ENCODE results near the gene GALM. TPM values are rescaled to one million over a fixed set of nuclear protein-coding genes. Genes with fewer than 3 reads are reported as not detected.

The GALM gene
- total and polyA plus RNA-seq, 2 of the 13 experiments (the other 11 are each of a cell fraction or from before 2014, with no cell fraction given): 65.5 to 90.0 TPM

DNA sequence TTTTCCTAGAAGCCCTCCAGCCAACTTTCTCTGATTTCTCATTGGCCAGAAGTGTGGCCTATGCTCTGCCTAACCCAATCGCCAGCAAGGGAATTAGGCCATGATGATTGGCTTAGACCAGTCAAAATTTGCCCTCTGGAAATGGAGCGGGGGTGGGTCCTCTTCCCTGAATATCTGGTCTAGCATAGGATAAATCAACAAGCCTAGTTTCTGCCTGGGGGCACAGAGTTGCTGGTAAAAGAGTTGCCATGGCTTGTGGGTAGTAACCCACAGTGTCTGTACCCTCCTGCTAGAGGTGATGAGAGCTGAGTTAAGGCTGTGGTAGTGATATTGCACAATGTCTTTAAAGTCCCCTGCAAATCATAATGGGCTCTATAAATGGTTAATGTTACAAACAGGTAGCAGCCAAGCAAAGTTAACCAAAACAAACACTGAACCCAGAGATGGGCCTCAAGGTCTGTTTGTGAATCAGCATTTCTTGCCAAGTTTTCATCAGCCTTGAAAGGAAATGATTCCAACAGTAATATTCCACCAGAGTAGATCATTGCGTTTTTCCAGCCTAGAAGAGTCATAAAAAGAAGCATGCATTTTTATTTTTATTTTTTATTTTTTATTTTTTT is 19.3 kb downstream of the GALM start (continued):
- TF ChIP-seq CTCF (CRISPR knock-in tag; IDR thresholded peaks at IDR 0.05): no peak
- no peak for TF ChIP-seq PREB (CRISPR knock-in tag; IDR thresholded peaks at IDR 0.05)
- TF ChIP-seq SRSF4 (IDR thresholded peaks at IDR 0.05; ENCODE audit: low read depth, low read length, poor library complexity, severe bottlenecking): no peak
- TF ChIP-seq SP1 (IDR thresholded peaks at IDR 0.05): no peak
- TF ChIP-seq SP1 (CRISPR knock-in tag; IDR thresholded peaks at IDR 0.05): no peak
- TF ChIP-seq, protein P1, sequence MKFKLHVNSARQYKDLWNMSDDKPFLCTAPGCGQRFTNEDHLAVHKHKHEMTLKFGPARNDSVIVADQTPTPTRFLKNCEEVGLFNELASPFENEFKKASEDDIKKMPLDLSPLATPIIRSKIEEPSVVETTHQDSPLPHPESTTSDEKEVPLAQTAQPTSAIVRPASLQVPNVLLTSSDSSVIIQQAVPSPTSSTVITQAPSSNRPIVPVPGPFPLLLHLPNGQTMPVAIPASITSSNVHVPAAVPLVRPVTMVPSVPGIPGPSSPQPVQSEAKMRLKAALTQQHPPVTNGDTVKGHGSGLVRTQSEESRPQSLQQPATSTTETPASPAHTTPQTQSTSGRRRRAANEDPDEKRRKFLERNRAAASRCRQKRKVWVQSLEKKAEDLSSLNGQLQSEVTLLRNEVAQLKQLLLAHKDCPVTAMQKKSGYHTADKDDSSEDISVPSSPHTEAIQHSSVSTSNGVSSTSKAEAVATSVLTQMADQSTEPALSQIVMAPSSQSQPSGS (CRISPR knock-in tag; IDR thresholded peaks at IDR 0.05): 0 out of 2 replicates have a peak, but pooled peaks have one; percentile 29
- TF ChIP-seq, protein P2, sequence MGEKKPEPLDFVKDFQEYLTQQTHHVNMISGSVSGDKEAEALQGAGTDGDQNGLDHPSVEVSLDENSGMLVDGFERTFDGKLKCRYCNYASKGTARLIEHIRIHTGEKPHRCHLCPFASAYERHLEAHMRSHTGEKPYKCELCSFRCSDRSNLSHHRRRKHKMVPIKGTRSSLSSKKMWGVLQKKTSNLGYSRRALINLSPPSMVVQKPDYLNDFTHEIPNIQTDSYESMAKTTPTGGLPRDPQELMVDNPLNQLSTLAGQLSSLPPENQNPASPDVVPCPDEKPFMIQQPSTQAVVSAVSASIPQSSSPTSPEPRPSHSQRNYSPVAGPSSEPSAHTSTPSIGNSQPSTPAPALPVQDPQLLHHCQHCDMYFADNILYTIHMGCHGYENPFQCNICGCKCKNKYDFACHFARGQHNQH (CRISPR knock-in tag; IDR thresholded peaks at IDR 0.05): 0 out of 2 replicates have a peak, but pooled peaks have one; percentile 36
- no peak for TF ChIP-seq ZNF317 (CRISPR knock-in tag; IDR thresholded peaks at IDR 0.05)
- no peak for TF ChIP-seq ZSCAN9 (CRISPR knock-in tag; IDR thresholded peaks at IDR 0.05; ENCODE audit: borderline replicate concordance)
- TF ChIP-seq NCOA2 (CRISPR knock-in tag; IDR thresholded peaks at IDR 0.05): peak; percentile 84
- peak; percentile 52 for TF ChIP-seq SMC3 (IDR thresholded peaks at IDR 0.05; ENCODE audit: low read length)
- no peak for TF ChIP-seq ZNF280B (CRISPR knock-in tag; IDR thresholded peaks at IDR 0.05; ENCODE audit: borderline replicate concordance)
- no peak for TF ChIP-seq GTF3A (CRISPR knock-in tag; conservative IDR thresholded peaks at IDR 0.05)
- TF ChIP-seq SOX13 (IDR thresholded peaks at IDR 0.05): peak; percentile 73; the same call in 1 of the 2 replicates
- peak in 1 of 2 experiments; percentile 76; a peak in 2 of 4 replicates for TF ChIP-seq SOX13 (CRISPR knock-in tag; conservative IDR thresholded peaks at IDR 0.05 in 1 of 2, IDR thresholded peaks at IDR 0.05 in 1 of 2)
- TF ChIP-seq, protein P3, sequence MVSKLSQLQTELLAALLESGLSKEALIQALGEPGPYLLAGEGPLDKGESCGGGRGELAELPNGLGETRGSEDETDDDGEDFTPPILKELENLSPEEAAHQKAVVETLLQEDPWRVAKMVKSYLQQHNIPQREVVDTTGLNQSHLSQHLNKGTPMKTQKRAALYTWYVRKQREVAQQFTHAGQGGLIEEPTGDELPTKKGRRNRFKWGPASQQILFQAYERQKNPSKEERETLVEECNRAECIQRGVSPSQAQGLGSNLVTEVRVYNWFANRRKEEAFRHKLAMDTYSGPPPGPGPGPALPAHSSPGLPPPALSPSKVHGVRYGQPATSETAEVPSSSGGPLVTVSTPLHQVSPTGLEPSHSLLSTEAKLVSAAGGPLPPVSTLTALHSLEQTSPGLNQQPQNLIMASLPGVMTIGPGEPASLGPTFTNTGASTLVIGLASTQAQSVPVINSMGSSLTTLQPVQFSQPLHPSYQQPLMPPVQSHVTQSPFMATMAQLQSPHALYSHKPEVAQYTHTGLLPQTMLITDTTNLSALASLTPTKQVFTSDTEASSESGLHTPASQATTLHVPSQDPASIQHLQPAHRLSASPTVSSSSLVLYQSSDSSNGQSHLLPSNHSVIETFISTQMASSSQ (IDR thresholded peaks at IDR 0.05; ENCODE audit: low read depth): peak; percentile 64
- TF ChIP-seq, protein P3 (CRISPR knock-in tag; IDR thresholded peaks at IDR 0.05; ENCODE audit: borderline replicate concordance): peak; percentile 73; the same call in 1 of the 2 replicates
- no peak for TF ChIP-seq CC2D1A (CRISPR knock-in tag; IDR thresholded peaks at IDR 0.05)

All from HepG2 (cell line).